Activated naive CD8-positive, alpha-beta T cell treated with anti-CD3 and anti-CD28 coated beads, Interleukin-2, amount 10 ng/mL, durations not matched to agents 7 days and 5 days (primary cell): ENCODE data around the gene GDPD5. TPM values are rescaled to one million over a fixed set of nuclear protein-coding genes. Genes with fewer than 3 reads are reported as not detected.

ENCODE experiments used
- ATAC-seq: fragments of 150-1000 bp; cut with Tn5 transposase; one replicate; pipeline ENCODE4 v1.10.0; 2021; ENCODE audit warnings: low read depth, moderate library complexity
- POLR2A ChIA-PET: fragments of 350-600 bp; sonication (Branson Sonifier 250); formaldehyde crosslinking; loops from one replicate; lab custom pipeline; 2021; ENCODE audit warnings: antibody characterized with exemption; lab: Charles Lee
- DNase-seq: peaks from one replicate; pipeline ENCODE4 v3.0.0; 2021
- H3K27ac Mint-ChIP-seq: one replicate; pipeline ENCODE4 v1.8.0; 2022; ENCODE audit warnings: mild to moderate bottlenecking, mixed read lengths
- H3K27me3 Mint-ChIP-seq: one replicate; pipeline ENCODE4 v1.8.0; 2022; ENCODE audit warnings: mild to moderate bottlenecking, moderate library complexity, mixed read lengths
- H3K36me3 Mint-ChIP-seq: one replicate; pipeline ENCODE4 v1.8.0; 2021; ENCODE audit warnings: mild to moderate bottlenecking, mixed read lengths
- H3K4me1 Mint-ChIP-seq: one replicate; pipeline ENCODE4 v1.8.0; 2021; ENCODE audit warnings: mixed read lengths
- H3K4me3 Mint-ChIP-seq: one replicate; pipeline ENCODE4 v1.8.0; 2022; ENCODE audit warnings: mild to moderate bottlenecking, moderate library complexity, mixed read lengths
- H3K9me3 Mint-ChIP-seq: one replicate; pipeline ENCODE4 v1.8.0; 2021; ENCODE audit warnings: mixed read lengths
- total RNA-seq, 2 experiments: library from RNA; stranded (reverse); gene quantifications; one replicate each; pipeline ENCODE4 v1.2.3, GENCODE V29; 2021

Gene GDPD5
- total RNA-seq, 2 experiments from 2014 or later: 35.7 to 38.4 TPM

DNA sequence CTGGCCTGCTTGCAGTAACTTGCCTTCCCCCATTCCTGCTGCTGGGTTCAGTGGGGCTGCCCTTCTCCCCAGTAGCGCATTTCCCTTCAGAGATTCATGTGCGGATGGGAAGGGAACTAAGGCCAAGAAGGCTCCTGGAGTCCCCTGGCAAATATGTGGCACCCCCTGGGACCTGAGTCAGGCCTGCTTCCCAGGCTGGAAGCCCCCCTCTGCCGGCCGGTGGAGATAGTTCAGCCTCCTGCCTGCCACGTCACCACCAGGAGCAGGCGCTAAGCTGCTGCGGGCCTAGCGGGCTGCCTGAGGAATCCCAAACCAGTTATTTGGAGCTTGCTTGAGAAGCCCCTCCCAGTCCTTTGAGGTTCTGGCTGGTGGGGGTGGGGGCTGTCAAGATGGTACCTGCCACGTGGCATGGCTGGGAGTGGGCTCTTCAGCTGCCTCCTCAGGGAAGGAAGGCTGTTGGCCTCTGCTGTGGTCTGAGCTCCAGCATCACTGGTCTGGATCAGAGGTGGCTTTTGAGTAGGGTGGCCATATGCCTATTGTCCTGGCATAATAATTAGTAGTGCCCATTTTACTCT lies 38.3 kb upstream of the GDPD5 start:
- Mint-ChIP-seq H3K9me3 (no peaks in the 10 kb centered on the region), H3K27ac (peak overlapping the region; percentile 53), H3K36me3 (peaks cover 10% of the 10 kb centered on the region), H3K27me3 (peaks cover 4% of the 10 kb centered on the region), H3K4me1 (peaks cover 37% of the 10 kb centered on the region), H3K4me3 (peak overlapping the region; percentile 96)
- ATAC-seq: no peak
- POLR2A ChIA-PET: no interaction called here
- no peak for DNase-seq

DNA sequence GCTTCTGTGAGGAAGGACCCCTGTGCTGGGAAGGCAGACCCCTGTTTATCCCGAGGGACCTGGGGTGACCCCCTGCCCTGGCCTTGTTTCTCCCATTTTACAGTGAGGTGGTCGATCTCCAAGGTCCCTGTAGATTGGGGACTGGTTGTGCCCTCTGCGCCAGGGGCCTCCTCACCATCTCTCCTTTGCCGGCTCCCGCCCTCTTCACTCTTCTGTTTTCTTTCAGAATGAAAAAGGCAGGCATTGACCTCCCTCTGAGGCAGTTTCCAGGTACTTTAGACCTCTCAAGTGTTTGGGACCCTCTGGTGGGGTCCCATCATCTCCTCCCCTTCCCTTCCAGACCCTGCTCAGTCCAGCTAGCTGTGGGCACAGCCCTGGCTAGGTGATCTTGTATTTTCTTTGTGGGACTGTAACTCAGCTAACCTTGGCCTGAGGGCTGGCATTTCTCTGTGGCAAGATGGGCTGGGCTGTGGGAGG lies 37.8 kb upstream of the GDPD5 start:
- peak overlapping the region; percentile 53 for H3K27ac Mint-ChIP-seq
- DNase-seq: no peak
- H3K9me3 Mint-ChIP-seq: no peaks in the 10 kb centered on the region
- no peak for ATAC-seq
- peak overlapping the region; percentile 96 for H3K4me3 Mint-ChIP-seq
- POLR2A ChIA-PET: no interaction called here
- peaks cover 4% of the 10 kb centered on the region for H3K27me3 Mint-ChIP-seq
- H3K36me3 Mint-ChIP-seq: peaks cover 5% of the 10 kb centered on the region
- H3K4me1 Mint-ChIP-seq: peaks cover 37% of the 10 kb centered on the region

DNA sequence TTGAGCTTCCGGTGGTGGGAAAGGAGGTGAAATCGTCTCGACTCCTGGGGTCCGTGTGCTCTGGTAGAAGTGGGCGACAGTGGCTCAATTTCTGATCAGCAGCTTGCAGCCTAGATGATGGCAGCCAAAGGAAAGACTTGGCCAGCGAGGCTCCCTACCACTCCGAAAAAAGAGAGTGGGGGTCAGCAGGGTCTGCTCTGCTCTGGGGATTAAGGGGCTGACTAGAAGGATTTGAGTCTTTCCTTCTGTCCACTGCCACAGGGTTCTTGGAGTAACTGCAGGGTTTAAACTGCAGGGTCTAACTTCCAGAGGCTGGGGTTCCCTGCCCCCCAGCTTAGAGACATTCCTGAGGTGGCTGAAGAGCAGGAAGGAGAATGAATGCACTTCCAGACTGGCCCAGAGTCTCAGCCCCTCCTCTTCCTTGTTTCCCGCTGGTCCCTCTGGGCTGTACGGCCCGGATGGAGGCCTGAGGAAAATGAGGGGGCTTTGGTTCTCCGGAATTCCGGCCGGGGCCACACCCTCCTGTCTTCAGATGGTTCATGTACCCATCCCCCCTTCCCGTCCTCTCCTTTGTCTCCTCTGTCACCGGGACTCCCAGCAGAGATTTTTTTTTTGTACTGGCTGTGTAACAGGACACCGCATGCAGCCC lies 37.2 kb upstream of the GDPD5 start:
- Mint-ChIP-seq H3K27ac (peak overlapping the region; percentile 95), H3K4me1 (peaks cover 37% of the 10 kb centered on the region), H3K27me3 (peaks cover 4% of the 10 kb centered on the region), H3K36me3 (peaks cover under 1% of the 10 kb centered on the region), H3K4me3 (peak overlapping the region; percentile 96), H3K9me3 (no peaks in the 10 kb centered on the region)
- POLR2A ChIA-PET: interaction anchor here (0.7 to 2.0 kb wide), 3 partner anchors 12 to 88 kb away, joined by 3 to 9 read pairs (median 4); partner anchors contain the start of gene GDPD5
- DNase-seq (no peak), ATAC-seq (no peak)

DNA sequence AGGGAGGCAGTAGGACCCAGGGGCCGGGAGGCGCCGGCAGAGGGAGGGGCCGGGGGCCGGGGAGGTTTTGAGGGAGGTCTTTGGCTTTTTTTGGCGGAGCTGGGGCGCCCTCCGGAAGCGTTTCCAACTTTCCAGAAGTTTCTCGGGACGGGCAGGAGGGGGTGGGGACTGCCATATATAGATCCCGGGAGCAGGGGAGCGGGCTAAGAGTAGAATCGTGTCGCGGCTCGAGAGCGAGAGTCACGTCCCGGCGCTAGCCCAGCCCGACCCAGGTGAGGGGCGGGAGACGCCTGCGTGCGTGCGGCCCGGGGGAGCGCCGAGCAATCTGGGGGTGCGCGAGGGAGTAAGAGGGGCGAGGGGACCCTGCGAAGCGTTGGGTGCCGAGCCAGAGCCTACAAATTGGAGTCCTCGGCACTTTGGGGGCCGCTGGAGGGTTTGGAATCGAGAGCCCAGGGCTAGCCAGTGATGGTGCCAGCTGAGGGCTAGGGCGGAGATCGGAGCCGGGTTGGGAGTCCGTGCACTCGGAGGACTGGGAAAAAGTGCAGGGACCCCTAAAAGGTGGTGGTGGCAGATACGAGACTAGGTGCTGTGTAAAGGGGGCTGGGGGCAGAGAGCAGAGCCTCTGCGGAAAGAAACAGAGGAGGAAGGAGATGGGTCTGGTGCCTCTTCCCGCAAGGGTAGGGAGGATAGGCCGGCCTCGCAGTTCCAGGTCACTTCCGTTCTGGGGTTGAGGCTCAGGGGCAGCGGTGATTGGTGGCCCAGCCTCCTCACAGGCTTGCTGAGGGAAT lies 36.5 kb upstream of the GDPD5 start, which contains the start of gene SERPINH1:
Gene SERPINH1, plus strand, starts transcription at position 206 of the 788 bp plus-strand sequence. CDS start 4,097 bp downstream, outside the sequence.
- peaks cover 37% of the 10 kb centered on the region for H3K4me1 Mint-ChIP-seq

DNA sequence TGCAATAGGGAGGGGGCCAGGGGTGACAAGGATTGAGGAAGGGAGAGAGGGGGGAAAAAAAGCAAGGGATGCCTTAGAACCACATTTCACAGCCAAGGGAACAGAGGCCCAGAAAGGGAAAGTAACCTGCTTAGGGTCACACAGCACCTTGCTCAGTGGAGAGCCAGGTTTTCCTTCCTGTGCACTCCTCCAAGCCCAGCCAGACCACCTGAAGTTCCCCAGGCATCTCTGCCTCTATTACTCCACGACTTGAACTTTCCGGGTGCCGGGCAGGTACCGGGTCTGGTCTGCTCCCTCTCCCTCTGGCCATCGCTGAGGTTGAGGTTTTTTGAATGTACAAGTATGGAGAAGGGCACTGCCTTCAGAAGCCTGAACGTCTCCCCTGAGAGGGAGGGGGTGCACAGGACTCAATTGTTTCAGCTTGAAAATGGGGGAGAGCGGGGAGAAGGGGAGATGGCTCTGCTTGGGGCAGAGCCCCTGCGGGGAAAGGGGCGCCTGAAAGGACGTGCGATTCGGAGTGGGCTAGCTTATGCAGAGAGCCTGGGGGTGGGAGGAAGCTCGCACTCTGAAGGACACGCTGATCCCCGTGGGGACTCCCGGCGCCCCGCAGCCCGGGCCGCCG lies 35.8 kb upstream of the GDPD5 start:
- DNase-seq: no peak
- Mint-ChIP-seq H3K36me3 (no peaks in the 10 kb centered on the region), H3K4me1 (peaks cover 35% of the 10 kb centered on the region), H3K9me3 (no peaks in the 10 kb centered on the region), H3K27ac (peak overlapping the region; percentile 95), H3K4me3 (peak overlapping the region; percentile 96), H3K27me3 (peaks cover 10% of the 10 kb centered on the region)
- ATAC-seq: no peak
- POLR2A ChIA-PET: interaction anchor here (1.3 to 2.5 kb wide), 3 partner anchors 13 to 36 kb away, joined by 4 to 9 read pairs (median 6); partner anchors contain the start of gene GDPD5

More for the DNA sequence above, 36.5 kb upstream of the GDPD5 start, which contains the start of gene SERPINH1:
- Mint-ChIP-seq H3K27ac (peak within 1 kb of the TSS; percentile 95), H3K9me3 (no peaks in the 10 kb centered on the region), H3K4me3 (peak within 1 kb of the TSS; percentile 96), H3K36me3 (no peaks in the 10 kb centered on the region), H3K27me3 (peaks cover 5% of the 10 kb centered on the region)
- peak; percentile 71 for ATAC-seq
- peak; percentile 72 for DNase-seq
- POLR2A ChIA-PET: interaction anchor here (0.7 to 2.5 kb wide), 4 partner anchors 13 to 87 kb away, joined by 3 to 9 read pairs (median 5); partner anchors contain the start of gene GDPD5

DNA sequence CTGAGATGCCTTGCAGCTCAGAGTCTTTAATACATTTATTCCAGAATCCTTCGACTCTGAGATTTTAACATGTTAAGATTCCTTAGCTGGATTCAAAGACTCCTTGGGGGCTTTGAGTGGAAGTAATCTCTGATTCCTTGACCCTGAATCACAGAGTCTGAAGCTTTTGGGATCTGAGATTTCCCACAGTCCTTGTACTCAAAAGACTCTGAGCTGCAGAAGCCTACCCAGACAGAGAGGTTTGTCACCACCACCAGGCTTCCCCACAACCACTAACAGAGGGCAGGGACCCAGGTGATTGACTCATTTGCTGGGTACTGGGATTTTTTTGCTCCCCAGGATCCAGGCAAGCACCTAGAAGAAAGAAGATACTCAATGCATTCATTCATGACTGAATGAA lies 34.9 kb upstream of the GDPD5 start:
- H3K27me3 Mint-ChIP-seq: peaks cover 10% of the 10 kb centered on the region
- no peaks in the 10 kb centered on the region for H3K9me3 Mint-ChIP-seq
- H3K4me1 Mint-ChIP-seq: peaks cover 29% of the 10 kb centered on the region
- ATAC-seq: no peak
- POLR2A ChIA-PET: interaction anchor here (1.2 to 2.5 kb wide), 2 partner anchors 17 to 22 kb away, joined by 3 to 6 read pairs; no protein-coding TSS in a partner anchor
- H3K36me3 Mint-ChIP-seq: no peaks in the 10 kb centered on the region
- no peak overlapping the region for H3K27ac Mint-ChIP-seq
- peak overlapping the region; percentile 96 for H3K4me3 Mint-ChIP-seq
- DNase-seq: no peak

DNA sequence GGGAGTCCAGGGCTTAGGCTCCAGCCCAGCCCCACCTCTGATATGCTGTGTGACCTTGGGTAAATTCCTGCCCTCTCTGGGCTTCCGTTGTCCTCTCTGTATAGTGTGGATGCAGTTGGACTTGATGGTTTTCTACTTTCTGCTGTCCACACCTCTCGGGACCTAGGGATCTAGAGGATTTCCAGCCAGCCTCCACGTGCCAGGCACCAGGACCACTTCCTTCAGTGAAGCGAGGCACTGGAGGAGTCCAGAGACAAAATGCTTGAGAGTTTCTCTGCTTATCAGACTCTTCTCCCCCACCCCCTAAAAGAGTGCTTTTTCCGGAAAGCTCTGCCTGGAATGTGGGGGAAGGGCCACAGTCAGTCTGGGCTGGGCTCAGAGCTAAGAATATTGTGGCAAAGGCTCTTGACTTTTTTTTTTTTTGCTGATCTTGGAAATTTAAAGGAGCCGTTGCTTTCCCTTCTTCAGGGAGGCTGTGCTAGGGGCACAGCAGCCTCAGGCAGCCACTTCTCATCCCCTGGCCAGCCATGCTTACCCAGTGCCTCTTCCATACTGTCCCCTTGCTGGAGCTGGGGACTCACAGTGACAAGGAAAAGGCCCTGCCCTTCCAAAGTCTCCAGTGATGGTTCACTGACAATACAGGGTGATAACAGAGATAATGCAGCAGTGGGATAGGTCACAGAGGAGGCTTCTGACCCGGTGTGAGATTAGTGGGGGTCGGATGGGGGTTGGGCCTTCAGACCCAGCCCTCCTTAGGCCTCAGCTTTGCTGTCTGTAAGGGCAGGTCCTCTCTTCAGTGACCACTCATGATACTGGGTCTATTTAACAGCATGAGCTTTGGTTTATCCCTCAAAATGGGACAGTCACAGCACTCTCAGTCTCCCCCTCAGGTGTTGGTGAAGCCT lies 33.5 kb upstream of the GDPD5 start:
- Mint-ChIP-seq H3K36me3 (no peaks in the 10 kb centered on the region), H3K4me3 (no peak overlapping the region), H3K27me3 (peaks cover 13% of the 10 kb centered on the region), H3K9me3 (no peaks in the 10 kb centered on the region), H3K27ac (no peak overlapping the region), H3K4me1 (peaks cover 23% of the 10 kb centered on the region)
- POLR2A ChIA-PET: no interaction called here
- no peak for ATAC-seq
- no peak for DNase-seq

DNA sequence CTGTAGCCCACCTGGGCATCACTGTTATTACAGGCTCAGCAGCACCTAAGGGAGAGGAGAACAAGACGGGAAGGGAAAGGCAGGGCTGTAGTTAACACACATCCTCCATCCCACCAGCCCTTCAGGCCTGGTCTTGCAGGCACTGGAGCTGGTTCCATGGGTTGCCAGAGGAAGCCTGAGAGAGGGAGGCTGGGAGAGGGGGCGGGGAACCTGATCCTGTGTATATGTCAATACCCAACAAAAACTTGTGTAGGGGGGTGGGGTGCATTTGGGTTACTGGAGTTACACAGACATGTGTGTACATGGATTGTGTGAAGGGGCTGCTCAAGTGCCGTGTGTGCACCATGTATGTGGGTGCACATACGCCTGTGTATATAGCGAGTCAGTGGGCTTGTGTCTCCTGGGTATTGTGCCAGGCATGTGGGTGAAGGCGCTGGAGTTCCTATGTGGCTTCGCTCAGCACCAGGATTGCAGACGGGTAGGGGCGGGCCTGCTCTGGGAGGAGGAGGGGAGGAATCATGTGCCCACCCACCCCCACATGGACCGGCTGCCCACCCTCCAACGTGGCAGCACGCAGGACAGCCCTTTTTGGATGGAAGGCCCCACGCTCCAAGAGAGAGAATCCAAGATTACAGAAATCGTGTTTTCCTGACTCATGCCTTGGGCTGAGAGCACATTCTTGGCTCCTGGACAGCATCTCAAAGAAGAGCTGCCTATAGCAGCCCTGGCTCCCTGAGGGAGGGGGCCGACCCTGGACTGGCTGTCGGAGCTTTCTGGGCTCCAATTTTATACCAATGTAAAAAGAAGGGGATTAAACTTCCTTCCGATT lies 32.1 kb upstream of the GDPD5 start:
- H3K4me1 Mint-ChIP-seq: peaks cover 14% of the 10 kb centered on the region
- no peaks in the 10 kb centered on the region for H3K36me3 Mint-ChIP-seq
- H3K4me3 Mint-ChIP-seq: no peak overlapping the region
- POLR2A ChIA-PET: no interaction called here
- H3K27me3 Mint-ChIP-seq: peaks cover 13% of the 10 kb centered on the region
- no peak for ATAC-seq
- H3K9me3 Mint-ChIP-seq: no peaks in the 10 kb centered on the region
- DNase-seq: no peak
- no peak overlapping the region for H3K27ac Mint-ChIP-seq

DNA sequence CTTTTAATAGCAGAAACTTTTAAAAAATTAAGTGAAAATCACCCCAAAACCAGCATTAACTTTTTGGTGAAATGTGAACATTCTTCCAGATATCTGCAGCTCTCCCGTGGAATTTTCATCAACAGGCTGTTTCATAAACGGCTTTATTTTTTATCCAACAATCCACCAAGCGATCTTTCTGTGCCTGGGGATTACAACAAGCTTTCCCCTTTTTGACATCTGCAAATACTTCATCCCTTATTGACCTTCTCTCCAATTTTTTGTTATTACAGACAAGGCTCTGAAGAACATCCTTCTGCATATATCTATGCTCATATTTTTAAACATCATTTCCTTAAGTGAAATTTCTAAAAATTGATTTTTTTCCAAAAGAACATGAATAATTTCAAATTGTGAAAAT lies 30.5 kb upstream of the GDPD5 start:
- Mint-ChIP-seq H3K27me3 (peaks cover 13% of the 10 kb centered on the region), H3K27ac (no peak overlapping the region), H3K9me3 (no peaks in the 10 kb centered on the region), H3K4me1 (peaks cover 6% of the 10 kb centered on the region), H3K4me3 (no peak overlapping the region), H3K36me3 (no peaks in the 10 kb centered on the region)
- ATAC-seq (no peak), DNase-seq (no peak)
- POLR2A ChIA-PET: no interaction called here

DNA sequence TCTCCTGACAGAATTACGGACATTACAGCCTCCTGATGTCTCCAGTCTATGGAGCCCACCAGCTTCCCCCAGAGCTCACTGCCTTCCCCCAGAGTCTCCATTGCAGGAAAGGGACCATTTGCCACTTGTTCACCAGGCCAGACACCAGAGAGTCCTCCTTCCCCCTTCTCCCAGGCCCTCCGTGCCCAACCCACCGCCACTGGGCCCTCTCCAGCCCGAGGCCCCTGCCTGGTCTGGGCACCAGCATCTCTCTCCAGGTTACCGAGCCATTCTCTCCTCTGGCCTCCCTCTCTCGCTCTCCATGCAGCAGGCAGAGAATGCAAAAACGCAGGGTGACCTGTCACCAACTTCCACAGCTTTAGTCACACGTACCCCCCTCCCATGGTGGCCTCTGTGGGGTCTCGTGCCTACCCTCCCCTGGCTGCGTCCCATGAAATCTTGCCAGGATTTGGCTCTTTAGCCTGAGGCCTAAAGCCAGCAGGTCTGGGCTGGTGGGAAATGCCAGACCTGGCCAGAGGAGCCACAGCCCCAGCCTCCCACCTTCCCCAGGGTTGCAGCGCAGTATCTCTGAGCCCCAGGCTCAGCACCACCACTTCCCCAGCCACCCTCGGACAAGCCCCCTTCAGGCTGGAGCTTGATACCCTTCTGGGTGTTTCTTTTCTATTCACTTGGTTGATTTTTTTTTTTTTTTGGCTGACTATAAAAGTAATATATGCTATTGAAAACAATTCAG lies 29.5 kb upstream of the GDPD5 start:
- no peak overlapping the region for H3K4me3 Mint-ChIP-seq
- DNase-seq (no peak), ATAC-seq (no peak)
- no peak overlapping the region for H3K27ac Mint-ChIP-seq
- H3K9me3 Mint-ChIP-seq: no peaks in the 10 kb centered on the region
- H3K36me3 Mint-ChIP-seq: no peaks in the 10 kb centered on the region
- peaks cover 8% of the 10 kb centered on the region for H3K27me3 Mint-ChIP-seq
- POLR2A ChIA-PET: no interaction called here
- peaks cover 3% of the 10 kb centered on the region for H3K4me1 Mint-ChIP-seq
